Muscle of leg (tissue), 11 donors: Measurements from ENCODE around the gene SIPA1L3. TPM values are rescaled to one million over a fixed set of nuclear protein-coding genes. Genes with fewer than 3 reads are reported as not detected.

Source experiments
- DNase-seq: peaks from one replicate; pipeline ENCODE4 v3.0.0; 2013
- H3K27ac ChIP-seq: one replicate; pipeline ENCODE4 v1.5.1; 2013; ENCODE audit warnings: mild to moderate bottlenecking, low read length, control low read depth
- H3K27me3 ChIP-seq: one replicate; pipeline ENCODE4 v1.6.1; 2013; ENCODE audit warnings: low read length; ENCODE audit not compliant: control insufficient read depth, insufficient read depth
- H3K36me3 ChIP-seq: one replicate; pipeline ENCODE4 v1.6.1; 2013; ENCODE audit warnings: low read length; ENCODE audit not compliant: control insufficient read depth, insufficient read depth
- H3K4me1 ChIP-seq: one replicate; pipeline ENCODE4 v1.6.1; 2013; ENCODE audit warnings: low read length; ENCODE audit not compliant: control insufficient read depth, insufficient read depth
- H3K4me3 ChIP-seq: one replicate; pipeline ENCODE4 v1.5.1; 2013; ENCODE audit warnings: low read length, control low read depth
- H3K9me3 ChIP-seq: replicated peaks from 2 replicates; pipeline ENCODE4 v1.6.1; 2013; ENCODE audit warnings: low read depth, low read length; ENCODE audit not compliant: control insufficient read depth
- WGBS: methylation state at CpG from one replicate; pipeline ENCODE4 v1.1.5; 2013; ENCODE audit warnings: missing lambda C conversion rate; ENCODE audit not compliant: insufficient coverage; 5-methylcytosine and 5-hydroxymethylcytosine counted together
- polyA plus RNA-seq, 8 donors: library from polyadenylated mRNA; unstranded; fragments of 120-200 nt; gene quantifications; one replicate each; pipeline versions ENCODE4 v1.2.1 to v1.2.3, GENCODE V29; 2013; ENCODE audit warnings: inconsistent platforms in 1 of 8, low replicate concordance in 1 of 8; ENCODE audit not compliant: insufficient read length in 8 of 8, insufficient read depth in 1 of 8
- total RNA-seq: library from RNA; stranded (reverse); fragments of 120-200 nt; gene quantifications from one replicate; pipeline ENCODE4 v1.2.4, GENCODE V29; 2013

The SIPA1L3 gene
- total and polyA plus RNA-seq, 9 donors, result 6.8 to 13.8 (median 9.1) TPM

GRCh38 chr19:37975071-37975470, 68.1 kb downstream of the SIPA1L3 start:
- Histone ChIP-seq H3K9me3 (peaks cover 17% of the 10 kb centered on the region), H3K36me3 (no peaks in the 10 kb centered on the region), H3K4me3 (no peak overlapping the region), H3K4me1 (peaks cover 3% of the 10 kb centered on the region), H3K27ac (no peak overlapping the region), H3K27me3 (no peaks in the 10 kb centered on the region)
- WGBS, result 86% methylated on average over 7 of the region's 13 CpGs
- DNase-seq, result no peak

DNA sequence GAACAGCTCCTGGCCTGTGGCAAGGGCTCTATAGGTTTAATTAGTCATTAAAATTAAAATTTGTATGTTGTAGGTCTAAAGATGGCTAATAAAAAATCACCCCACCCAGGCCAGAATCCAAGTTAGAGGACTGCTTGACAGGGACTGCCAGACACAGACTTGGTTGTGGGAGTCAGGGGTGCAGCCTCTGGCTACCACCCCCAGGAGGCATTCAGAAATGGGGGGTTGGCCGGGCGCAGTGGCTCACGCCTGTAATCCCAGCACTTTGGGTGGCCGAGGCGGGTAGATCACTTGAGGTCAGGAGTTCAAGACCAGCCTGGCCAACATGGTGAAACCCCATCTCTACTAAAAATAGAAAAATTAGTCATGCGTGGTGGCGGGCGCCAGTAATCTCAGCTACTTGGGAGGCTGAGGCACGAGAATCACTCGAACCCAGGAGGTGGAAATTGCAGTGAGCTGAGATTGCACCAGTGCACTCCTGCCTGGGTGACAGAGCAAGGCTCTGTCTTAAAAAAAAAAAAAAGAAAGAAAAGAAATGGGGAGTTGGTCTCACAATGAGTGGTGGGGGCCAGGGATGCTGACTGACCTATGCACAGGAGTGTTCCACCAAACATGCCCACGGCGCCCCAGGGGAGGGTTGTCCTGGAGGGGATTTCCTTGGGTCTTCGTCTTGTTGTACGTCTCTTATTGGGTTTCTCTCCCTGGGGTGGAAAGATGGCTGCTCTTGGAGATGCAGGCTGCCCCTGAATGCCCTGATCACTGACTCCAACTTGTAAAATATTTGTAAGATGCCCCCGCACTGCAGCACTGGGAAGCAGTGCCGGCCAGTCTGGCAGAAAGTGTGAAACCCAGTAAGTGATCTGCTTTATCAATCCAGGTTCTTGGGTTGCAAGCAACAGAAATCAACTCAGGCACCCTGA, 68.8 kb downstream of the SIPA1L3 start:
- Histone ChIP-seq H3K4me3 (no peak overlapping the region), H3K27ac (no peak overlapping the region), H3K9me3 (peaks cover 11% of the 10 kb centered on the region), H3K4me1 (peaks cover 7% of the 10 kb centered on the region), H3K27me3 (no peaks in the 10 kb centered on the region), H3K36me3 (no peaks in the 10 kb centered on the region)
- DNase-seq, result no peak
- WGBS, result 92% methylated on average over 10 of the region's 16 CpGs

DNA sequence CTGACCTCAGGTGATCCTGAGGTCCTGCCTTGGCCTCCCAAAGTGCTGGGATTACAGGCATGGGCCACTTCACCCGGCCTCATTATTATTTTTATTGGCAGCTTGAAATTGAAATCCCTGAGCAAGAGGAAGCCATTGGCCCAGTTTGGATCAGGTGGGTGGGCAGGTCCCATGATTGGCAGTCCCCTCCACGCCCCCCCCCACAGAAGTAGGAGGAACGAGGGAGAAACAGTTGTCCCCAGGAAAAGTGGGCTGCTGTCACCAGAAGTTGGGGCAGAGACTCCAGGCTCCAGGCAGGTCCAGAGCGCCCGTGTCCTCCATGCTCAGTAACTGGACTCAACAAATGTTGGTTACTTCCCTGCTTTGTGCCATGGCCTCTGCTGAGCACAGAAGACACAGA, 70.4 kb downstream of the SIPA1L3 start:
- peaks cover 5% of the 10 kb centered on the region for H3K9me3 ChIP-seq
- 67% methylated on average over 2 of the region's 5 CpGs for WGBS
- no peak overlapping the region for H3K4me3 ChIP-seq
- DNase-seq, result no peak
- no peaks in the 10 kb centered on the region for H3K36me3 ChIP-seq
- H3K4me1 ChIP-seq, result peaks cover 7% of the 10 kb centered on the region
- H3K27me3 ChIP-seq, result no peaks in the 10 kb centered on the region
- peak overlapping the region; percentile 35 for H3K27ac ChIP-seq

DNA sequence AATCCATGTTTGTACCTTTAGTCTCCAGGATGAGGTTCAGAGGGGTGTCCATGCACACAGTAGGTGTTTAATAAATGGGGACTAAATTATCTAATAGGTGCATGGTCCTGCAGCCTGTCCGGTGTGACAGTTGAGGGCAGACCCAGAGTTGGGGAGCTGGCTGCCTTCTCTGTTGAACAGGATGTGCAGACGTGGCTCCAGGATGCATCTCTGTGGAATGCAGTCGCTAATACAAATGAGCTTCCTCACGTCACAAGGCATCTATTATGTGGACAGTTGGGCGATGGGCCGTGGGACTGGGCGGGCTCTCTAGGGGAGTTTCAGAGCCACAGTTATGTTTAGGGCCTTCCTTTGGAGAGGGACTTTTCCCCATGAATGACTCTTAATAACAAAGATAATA, 71.0 kb downstream of the SIPA1L3 start:
- Histone ChIP-seq H3K9me3 (peaks cover under 1% of the 10 kb centered on the region), H3K27me3 (no peaks in the 10 kb centered on the region), H3K4me3 (no peak overlapping the region), H3K27ac (peak overlapping the region; percentile 35), H3K36me3 (no peaks in the 10 kb centered on the region), H3K4me1 (peaks cover 7% of the 10 kb centered on the region)
- WGBS, result no CpG with 5 or more reads among the region's 7 CpGs
- DNase-seq, result peak; percentile 41

DNA sequence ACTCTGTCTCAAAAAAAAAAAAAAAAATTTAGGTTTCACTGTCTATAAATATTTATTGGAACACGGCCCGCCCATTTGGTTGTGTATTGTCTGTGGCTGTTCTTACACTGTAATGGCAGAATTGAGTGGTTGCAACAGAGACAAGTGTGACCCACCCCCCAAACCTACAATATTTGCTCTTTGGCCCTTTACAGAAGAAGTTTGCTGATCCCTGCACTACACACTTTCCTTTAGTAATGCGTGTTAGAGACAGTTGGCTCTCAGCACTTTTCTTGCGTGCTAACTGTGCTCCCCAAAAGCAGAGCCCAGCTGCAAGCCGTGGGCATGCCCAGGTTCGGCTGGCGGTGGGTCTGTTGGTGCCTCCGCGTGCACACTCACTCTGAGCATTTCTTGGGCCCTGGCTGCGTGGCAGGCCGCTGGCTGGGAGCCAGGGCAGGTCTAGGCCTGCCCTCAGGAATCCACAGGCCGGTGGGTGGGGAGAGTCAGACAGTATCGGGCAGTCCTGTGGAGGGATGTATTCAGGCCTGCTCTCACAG, 72.6 kb downstream of the SIPA1L3 start:
- Histone ChIP-seq H3K9me3 (no peaks in the 10 kb centered on the region), H3K27ac (no peak overlapping the region), H3K4me3 (no peak overlapping the region), H3K4me1 (peaks cover 7% of the 10 kb centered on the region), H3K27me3 (no peaks in the 10 kb centered on the region), H3K36me3 (no peaks in the 10 kb centered on the region)
- 85% methylated on average over 7 of the region's 13 CpGs for WGBS
- DNase-seq, result no peak

DNA sequence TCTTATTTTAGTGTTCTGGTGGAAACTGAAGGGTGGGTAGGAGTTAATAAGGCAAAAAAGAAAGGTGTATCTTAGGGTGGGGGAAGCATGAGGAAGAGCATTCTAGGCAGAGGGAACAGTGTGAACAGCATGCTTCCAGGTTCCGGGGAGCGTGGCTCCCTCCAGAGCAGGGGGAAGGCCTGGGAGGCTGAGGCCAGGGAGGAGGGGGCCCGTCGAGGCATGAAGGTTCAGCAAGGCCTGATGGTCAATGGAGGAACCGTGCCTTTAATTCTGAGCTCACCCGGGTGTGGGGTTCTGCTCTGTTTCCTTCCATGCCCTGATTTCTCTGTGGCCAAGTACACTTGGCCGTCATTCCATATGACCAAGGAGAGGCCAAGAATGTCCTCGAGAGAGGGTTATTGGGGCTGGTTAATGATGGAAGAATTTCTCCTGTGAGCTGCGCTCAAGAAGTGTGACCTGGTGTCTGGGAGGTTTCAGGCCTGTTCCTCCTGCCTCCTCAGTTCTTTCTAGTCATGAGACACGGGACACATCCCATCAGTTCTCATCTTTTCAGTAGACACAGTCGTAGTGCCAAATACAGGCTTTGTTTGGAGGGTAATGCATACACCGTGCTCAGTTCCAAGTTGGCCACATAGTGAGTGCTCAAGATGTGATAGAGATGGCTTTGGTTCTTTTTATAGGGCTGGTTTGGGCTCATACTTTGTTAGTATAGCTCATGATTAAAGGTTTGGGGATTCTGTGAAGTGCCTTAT, 73.6 kb downstream of the SIPA1L3 start:
- no peaks in the 10 kb centered on the region for H3K27me3 ChIP-seq
- no peak overlapping the region for H3K4me3 ChIP-seq
- peaks cover 7% of the 10 kb centered on the region for H3K4me1 ChIP-seq
- WGBS, result 61% methylated on average over 8 of the region's 12 CpGs
- no peak overlapping the region for H3K27ac ChIP-seq
- DNase-seq, result peak; percentile 27
- H3K36me3 ChIP-seq, result no peaks in the 10 kb centered on the region
- H3K9me3 ChIP-seq, result no peaks in the 10 kb centered on the region

DNA sequence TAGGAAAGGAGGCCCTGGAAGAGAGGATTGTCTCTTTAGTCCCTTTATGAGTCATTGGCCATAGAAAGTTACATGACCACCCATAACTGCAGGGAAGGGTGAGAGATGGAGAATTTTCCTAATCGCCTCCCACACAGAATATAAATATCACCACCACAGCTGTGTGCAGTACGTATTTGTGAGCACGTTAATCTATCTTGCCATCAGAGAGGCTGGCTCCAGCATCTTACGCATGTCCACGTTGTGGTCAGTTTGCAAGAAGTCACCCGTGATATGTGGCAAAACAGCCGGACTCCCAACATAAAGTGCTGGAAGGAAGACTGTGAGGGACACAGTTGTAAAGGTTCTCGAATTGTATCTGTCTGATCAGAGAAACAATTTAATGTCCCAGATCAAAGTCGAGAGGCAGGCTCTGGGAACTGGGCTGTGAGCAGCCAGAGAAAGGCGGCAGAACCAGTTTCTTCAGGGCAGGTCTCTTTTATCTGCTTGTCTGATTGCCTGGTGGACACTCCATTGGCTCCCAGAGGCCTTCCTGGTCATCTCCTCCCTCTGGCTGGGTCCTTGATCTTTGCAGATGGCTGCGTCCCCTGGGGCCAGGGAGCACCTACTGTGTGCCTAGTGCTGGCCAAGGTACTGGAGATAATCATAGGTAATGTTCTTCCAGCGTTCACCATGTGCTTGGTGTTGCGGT, 74.9 kb downstream of the SIPA1L3 start:
- H3K4me3 ChIP-seq, result no peak overlapping the region
- peaks cover 7% of the 10 kb centered on the region for H3K4me1 ChIP-seq
- H3K9me3 ChIP-seq, result no peaks in the 10 kb centered on the region
- no peaks in the 10 kb centered on the region for H3K27me3 ChIP-seq
- H3K27ac ChIP-seq, result no peak overlapping the region
- H3K36me3 ChIP-seq, result no peaks in the 10 kb centered on the region
- WGBS, result 88% methylated on average over 10 of the region's 13 CpGs
- DNase-seq, result no peak

DNA sequence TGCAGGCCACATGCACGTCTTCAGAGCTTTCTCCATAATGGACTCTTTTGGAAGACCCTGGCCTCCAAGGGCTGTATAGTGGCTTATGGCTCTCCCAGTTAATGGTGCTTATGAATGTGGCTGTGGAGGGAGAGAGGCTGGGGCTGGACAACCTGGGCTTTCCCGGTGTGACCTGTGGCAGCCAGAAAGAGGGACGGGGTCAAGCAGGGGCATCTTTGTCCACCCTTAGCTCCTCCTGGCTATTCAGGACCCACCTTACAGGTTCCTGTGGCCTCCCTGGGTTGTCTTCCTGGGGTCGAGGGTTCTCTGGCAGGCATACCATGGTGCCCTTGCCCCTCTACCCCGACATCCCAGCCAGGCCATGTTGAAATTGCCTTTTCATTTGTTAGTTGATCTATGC, 75.6 kb downstream of the SIPA1L3 start:
- no peak overlapping the region for H3K4me3 ChIP-seq
- H3K27me3 ChIP-seq, result no peaks in the 10 kb centered on the region
- peaks cover 7% of the 10 kb centered on the region for H3K4me1 ChIP-seq
- DNase-seq, result no peak
- H3K27ac ChIP-seq, result no peak overlapping the region
- no peaks in the 10 kb centered on the region for H3K9me3 ChIP-seq
- 83% methylated on average over 2 of the region's 5 CpGs for WGBS
- H3K36me3 ChIP-seq, result no peaks in the 10 kb centered on the region

DNA sequence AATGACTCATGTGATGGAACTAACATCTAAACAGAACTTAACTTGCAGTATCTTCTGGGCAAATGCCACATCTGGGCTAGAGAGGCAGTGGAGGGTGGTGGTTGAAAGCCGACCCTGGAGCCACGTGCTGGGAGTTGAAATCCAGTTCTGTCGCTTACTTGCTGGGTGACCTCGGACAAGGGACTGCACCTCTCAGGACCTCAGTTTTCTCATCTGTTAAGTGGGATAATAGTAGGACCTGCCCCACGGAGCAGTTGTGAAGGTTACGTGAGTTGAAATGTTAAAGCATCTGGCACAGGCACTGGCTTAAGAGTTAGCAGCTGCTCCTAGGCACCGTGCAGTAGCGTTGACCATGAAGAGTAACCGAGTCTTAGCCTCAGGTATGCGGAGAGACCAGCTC, 76.1 kb downstream of the SIPA1L3 start:
- H3K9me3 ChIP-seq, result no peaks in the 10 kb centered on the region
- H3K36me3 ChIP-seq, result no peaks in the 10 kb centered on the region
- DNase-seq, result no peak
- H3K27ac ChIP-seq, result no peak overlapping the region
- H3K4me3 ChIP-seq, result no peak overlapping the region
- 84% methylated on average over 10 of the region's 10 CpGs for WGBS
- H3K4me1 ChIP-seq, result peaks cover 7% of the 10 kb centered on the region
- H3K27me3 ChIP-seq, result no peaks in the 10 kb centered on the region

- Histone ChIP-seq H3K27ac (no peak overlapping the region), H3K4me1 (peaks cover 7% of the 10 kb centered on the region), H3K9me3 (no peaks in the 10 kb centered on the region), H3K27me3 (no peaks in the 10 kb centered on the region), H3K4me3 (no peak overlapping the region), H3K36me3 (no peaks in the 10 kb centered on the region)
- WGBS, result 90% methylated on average over 3 of the region's 10 CpGs
- no peak for DNase-seq
These were observed 76.9 kb downstream of the SIPA1L3 start for GRCh38 chr19:37983916-37984315.
